ENCODE results near the gene ATXN1.

GRCh38 chr6:16468991-16469615 is 292.2 kb downstream of the ATXN1 start:
- no peak for TF ChIP-seq ZNF565 (CRISPR knock-in tag; conservative IDR thresholded peaks at IDR 0.05; ENCODE audit: low read depth)
- TF ChIP-seq PATZ1 (CRISPR knock-in tag; IDR thresholded peaks at IDR 0.05; ENCODE audit: borderline replicate concordance), result no peak
- TF ChIP-seq PPARA (CRISPR knock-in tag; IDR thresholded peaks at IDR 0.05; ENCODE audit: borderline replicate concordance), result no peak
- no peak for TF ChIP-seq ISL1 (CRISPR knock-in tag; IDR thresholded peaks at IDR 0.05)
- TF ChIP-seq TOX (CRISPR knock-in tag; IDR thresholded peaks at IDR 0.05; ENCODE audit: borderline replicate concordance), result no peak
- no peak for TF ChIP-seq ZNF70 (CRISPR knock-in tag; IDR thresholded peaks at IDR 0.05)
- TF ChIP-seq ESRRG (CRISPR knock-in tag; IDR thresholded peaks at IDR 0.05), result no peak
- TF ChIP-seq GLIS3 (CRISPR knock-in tag; IDR thresholded peaks at IDR 0.05), result no peak
- TF ChIP-seq POU6F1 (CRISPR knock-in tag; IDR thresholded peaks at IDR 0.05; ENCODE audit: borderline replicate concordance, low read depth), result no peak
- TF ChIP-seq TCF4 (CRISPR knock-in tag; IDR thresholded peaks at IDR 0.05; ENCODE audit: borderline replicate concordance), result no peak
- TF ChIP-seq ZFP3 (CRISPR knock-in tag; IDR thresholded peaks at IDR 0.05), result no peak
- TF ChIP-seq RARB (CRISPR knock-in tag; IDR thresholded peaks at IDR 0.05), result no peak
- no peak for TF ChIP-seq CREB5 (CRISPR knock-in tag; IDR thresholded peaks at IDR 0.05; ENCODE audit: low read depth)
- no peak for TF ChIP-seq ZFP30 (CRISPR knock-in tag; IDR thresholded peaks at IDR 0.05)
